HG03108 (cell line): ENCODE results near the gene CCDC88C.

Experiments used
- ATAC-seq: cut with Tn5 transposase; IDR thresholded peaks from one replicate; pipeline ENCODE4 v1.9.1; 2021; ENCODE audit warnings: moderate library complexity; ENCODE audit not compliant: unreplicated experiment

Gene CCDC88C

DNA sequence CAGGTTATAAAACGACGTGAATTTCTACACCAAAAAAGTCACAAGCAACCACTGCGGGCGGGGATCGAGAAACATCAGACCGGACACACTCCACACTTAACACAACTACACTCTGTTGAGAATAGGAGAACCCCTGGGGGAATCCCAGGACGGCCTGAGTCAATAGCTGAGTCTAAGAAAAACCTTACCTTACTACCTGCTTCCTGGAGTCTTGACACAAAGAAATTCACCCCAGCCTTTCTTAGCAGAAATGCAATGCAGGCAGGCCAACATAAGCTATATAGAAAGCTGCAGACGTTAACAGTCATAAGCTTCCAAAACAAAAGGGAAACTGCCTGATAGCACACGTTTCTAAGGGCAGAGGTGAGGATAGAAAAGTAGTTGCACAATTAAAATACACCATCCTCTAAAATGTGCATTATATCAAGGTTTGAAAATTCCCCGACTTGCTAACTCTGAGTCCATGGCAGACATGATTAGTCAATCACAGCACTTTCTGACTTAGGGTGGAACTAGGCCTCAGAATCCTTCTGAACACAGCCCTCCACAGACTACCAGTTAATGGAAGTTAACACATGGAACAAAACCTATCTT is 68.0 kb downstream of the CCDC88C start:
- ATAC-seq = peak; percentile 61

DNA sequence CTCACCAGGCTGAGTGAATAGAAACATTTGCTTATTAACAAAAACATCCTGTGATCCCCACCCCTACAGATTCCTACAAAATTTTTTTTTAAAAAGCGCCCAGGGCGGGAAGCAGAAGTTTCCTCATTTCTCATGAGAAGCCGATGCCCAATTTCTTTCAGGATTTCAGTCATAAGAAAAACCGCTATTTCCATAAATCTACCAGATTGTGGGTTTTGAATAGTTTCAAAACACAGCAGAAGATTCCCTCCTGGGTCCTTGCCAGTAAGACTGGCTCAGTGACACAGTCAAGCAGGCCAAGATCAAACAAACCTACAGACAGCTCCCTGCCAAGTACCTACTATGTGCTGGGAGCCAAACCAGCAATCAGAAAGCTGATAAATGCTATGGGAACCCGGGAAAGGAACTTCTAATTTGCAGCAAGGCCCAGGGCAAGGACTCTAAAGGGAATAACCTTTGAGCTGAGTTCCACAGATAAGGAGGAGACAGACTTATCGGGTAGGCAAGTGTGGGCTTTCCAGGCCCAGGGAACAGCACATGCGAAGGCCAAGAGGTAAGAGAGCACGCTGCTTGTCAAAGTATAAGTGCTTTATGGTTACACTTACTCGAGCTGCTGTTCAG is 68.7 kb downstream of the CCDC88C start:
- ATAC-seq = no peak

DNA sequence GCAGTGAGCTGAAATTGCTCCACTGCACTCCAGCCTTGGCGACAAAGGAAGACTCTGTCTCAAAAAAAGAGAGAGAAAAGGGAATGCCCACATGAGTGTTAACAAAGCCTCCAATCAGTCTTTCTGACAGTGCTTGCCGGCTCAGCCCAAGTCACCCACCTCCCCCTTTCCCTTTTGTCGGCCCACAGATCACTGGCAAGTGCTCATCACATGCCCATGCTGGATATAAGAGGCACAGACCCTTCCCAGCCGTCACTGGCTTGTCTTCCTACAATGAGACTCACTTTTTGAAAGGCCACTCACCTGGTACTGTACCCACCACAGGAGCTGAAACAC is 70.8 kb downstream of the CCDC88C start:
- no peak for ATAC-seq

DNA sequence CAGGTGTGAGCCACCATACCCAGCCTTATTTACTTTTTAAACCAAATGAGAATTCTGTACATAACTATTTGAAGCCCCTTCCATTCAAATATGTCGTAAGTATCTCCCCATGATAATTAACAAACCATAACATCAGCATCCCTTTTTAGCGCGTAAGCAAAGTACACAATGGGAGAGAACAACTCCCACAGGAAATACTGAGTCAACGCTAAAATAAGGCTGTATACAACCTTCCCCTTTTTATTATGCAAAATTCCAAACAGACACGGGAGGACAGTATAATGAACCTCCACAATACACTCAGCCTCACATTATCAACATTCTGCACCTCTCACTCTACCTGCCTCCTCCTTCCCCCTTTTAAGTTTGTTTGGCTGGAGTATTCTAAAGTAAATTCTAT is 73.5 kb downstream of the CCDC88C start:
- ATAC-seq = no peak

DNA sequence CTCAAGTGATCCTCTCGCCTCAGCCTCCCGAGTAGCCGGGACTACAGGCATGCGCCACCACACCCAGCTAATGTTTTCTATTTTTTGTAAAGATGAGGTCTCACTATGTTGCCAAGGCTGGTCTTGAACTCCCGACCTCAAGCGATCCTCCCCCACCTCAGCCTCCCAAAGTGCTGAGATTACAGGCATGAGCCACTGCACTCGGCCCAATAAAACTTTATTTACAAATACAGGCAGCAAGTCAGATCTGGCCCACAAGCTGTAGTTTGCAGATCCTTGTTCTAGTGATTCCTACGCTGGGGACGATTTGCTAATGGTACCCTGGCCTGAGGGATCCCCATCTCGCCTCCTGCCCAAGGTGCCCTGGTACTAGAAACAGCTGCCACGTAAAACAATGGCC is 74.6 kb downstream of the CCDC88C start:
- no peak for ATAC-seq

DNA sequence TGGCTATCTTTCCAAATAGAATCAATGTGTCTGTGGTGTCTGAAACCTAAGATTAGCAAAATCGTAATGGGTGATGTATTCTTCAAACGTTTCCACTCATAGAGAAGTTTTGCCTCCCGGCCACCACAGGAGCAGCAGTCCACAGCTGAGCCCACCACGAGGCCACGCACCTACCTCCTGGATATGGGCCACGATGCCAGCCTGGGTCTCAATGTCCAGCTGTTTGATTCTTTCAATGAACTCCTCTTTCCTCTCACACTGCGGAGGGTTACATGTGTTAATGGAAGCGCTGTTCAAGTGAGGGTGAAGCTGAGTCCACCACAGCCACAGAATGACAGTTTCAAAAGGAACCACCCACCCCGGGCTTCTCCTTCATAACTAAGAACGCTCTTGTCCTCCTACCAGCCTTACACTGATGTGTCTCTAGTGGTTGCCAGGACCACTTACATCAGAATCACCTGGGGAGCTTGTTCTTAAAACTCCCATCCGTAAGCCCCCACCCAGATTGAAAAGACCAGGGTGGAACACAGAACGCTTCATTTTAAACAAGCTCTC is 75.3 kb downstream of the CCDC88C start:
- ATAC-seq = no peak

DNA sequence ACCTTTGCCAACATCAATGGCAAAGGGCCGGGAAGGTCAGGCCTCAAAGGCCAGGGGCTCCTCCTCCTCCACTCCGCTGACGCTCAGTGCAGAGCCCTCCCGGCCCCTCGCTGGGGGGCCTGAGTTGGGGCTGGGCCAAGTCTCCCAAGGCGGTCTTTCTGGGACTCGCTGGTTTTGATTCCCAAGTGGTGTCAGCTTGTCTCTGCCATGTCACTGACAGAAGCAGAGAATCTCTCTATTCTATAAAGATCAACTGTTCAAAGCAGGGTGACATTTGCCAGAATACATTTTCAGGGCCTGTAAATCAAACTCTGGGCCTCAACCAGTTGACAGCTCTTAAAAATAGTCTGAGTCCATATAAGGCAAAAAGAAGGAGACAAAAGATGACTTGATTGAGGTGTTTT is 75.9 kb downstream of the CCDC88C start:
- no peak for ATAC-seq

DNA sequence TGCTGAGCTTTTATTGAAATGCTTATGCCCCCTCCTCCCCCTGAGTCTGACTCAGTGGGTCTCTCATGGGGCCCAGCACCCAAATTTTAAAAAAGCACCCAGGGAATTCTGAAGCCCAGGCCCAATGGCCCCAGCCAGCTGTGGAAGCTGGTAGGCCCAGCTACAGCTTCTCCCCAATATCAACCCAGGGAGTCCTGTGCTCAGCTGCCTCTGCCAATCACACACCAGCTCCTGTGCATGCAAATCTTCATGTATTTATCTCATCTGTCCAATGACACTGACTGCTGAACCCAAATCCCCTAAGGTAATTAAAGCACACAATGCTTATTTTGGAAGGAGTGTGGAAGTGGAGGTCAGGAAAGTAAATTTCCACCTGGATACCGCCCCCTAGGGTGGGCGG is 76.3 kb downstream of the CCDC88C start:
- no peak for ATAC-seq

DNA sequence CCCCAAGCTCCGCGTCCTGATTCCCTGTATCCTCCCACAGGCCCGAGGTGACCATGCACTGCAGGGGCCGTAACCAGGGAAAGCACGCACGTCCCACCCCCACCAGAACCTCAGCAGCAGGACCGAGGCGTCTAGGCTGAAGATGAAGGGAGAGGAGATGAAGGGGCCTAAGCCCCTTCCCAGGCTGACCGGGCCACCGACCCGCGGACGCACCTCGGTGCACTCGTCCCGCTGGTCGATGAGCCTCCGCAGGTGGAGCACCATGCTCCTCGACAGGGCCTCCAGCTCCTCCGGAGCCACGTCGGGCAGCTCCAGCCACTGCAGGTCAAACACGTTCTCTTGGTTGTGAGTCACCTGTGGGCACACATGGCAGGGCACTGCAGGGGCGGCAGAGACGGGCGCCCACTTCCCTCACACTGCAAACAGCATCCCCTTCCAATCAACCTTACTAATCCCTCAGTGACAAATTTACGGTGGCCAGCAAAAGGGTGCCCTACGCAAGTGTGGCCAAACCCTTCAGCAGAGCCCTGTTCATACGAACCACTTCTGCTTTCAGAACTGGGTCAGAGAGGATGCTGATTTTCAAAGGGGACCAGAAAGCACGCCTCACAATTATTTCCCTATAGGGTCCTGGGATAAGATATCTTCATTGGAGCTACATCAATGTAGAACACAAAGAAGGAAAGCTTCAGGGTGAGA is 77.8 kb downstream of the CCDC88C start:
- no peak for ATAC-seq

DNA sequence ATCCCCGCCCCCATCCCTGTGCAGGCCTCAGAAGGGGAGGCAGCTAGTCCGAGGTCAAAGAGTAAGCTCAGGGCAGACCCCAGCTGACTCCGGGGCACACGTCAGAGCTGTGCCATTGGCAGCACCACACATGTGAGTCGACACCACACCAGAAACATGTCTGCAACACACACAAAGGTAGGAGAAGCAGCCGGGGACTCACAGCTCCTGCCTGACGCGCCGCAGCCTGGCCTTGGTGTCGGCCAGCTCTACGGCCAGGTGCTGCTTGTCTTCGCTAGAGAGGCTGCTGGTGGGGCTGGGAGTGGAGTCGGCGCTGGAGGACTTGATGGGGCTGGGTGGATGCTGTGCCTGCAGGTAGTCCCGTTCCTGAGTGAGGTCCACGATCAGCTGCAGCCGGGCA is 78.5 kb downstream of the CCDC88C start:
- ATAC-seq = no peak

DNA sequence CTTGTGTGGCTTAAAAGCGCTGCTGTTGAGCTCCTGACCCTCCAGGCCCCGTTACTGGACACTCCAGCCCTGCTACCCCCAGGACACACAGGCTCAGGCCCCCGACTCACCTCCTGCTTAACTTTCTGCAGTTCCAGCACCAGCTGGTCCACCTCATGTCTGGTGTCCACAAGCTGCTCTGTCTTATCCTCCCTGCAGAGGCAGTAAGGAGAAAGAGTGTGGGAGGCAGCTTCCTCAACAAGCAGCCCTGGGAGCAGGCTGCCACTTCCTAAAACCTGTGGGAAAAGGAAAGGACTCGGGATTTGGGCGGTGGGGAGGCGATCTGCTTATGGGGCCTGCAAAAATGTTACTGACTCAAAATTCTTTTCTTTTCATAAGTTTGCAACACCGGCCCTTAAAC is 79.2 kb downstream of the CCDC88C start:
- no peak for ATAC-seq

DNA sequence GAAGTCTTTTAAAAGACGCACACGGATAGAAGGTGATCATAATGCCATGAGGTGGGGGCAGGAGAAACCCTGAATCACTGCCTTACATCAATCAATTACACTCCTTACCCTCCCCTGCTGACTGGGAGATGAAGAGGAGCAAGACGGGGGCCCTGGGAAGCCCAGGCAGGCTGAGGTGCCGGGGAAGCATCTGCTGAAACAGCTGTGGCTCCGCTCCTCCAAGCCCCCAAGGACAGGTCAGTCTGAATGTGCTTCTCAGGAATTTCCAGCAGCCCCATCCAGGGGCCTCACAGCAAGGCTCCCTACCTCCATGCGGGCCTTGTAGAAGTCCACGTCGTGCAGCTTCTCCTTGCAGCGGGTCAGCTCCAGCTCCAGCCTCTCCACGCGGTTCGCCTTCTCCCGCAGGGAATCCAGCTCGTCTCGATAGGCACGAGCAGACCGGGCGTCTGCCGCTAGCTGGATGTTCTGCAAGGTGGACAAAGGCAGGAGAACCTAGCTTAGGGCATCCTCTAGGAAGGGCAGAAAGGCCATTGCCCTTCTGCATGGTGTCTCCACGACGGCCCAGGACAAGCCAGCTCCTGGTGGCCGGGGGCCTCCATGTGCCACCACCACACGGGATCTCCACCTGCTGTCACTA is 79.8 kb downstream of the CCDC88C start:
- no peak for ATAC-seq

DNA sequence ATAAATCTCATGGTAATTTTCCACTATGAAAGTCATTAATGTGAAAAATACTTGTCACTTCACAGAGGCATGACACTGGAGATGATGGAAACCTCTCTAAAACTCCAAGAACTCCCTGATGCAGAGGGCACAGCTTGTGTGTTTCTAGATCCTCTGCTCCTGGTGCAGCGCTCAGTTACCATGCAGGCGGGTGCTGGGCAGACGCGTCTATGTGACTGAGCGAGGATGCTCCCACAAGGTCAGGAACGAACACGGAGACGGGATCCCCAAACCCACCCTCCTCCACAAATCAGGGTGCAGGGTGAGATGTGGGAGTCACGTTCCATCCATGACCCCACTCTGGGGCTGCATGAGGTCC is 81.5 kb downstream of the CCDC88C start:
- no peak for ATAC-seq

DNA sequence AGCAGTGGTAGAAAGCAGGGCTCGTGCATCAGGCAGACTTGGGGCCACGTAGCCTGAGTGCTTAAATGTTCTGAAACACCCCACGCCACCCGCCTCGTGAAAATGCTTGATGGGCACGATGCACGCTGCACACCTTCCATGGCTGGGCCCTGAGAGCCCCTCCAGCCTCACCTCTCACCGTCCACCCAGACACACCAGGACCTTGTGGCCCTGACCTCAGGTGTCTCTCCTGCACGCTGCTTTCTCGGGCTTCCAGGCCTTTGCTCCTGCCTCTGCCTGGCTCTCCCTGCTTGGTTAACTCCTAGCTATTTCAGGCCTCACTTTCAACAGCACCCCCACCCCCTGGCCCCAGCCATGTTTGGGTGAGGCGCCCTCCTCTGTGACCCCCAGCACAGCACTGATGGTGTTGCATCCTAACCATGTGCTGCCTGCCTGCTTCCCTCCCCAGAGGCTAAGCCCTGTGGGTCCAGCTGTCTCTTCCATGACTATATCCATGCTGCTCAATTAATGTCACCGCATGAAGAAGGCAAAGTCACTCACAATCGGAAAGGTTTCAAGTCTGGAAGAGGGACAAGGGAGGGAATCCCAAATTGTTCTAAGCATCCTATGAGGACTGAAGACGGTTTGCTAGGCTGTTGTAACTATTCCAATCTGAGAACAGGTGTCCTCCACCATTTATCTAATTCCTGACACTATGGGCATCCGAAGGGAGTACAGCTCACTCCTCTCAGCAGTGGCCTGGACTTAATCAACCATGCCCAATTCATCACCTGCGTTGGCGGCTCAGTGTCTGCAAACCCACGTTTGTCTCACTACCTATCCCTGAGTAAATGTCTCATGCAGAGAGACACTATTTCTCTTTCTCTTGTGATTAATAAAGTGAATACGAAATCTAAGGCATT is 82.2 kb downstream of the CCDC88C start:
- no peak for ATAC-seq

DNA sequence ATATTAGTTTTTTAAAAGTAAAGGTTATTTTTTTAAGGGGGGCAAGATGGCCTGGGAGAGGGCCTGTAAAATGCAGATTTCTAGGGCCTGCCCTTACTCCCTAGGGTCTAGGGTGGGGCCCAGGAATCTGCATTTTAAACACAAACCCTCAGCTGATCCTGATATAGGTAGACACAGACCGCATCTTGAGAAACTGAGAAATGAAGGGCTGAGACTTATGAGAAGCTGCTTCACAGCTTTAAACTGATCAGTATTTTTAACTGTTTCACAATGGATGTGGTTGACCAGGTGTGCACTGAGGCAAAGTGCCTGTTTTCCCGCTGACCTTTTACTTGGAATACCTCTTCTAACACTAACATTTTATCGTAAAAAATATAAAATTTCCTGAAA is 84.0 kb downstream of the CCDC88C start:
- ATAC-seq = peak; percentile 68

DNA sequence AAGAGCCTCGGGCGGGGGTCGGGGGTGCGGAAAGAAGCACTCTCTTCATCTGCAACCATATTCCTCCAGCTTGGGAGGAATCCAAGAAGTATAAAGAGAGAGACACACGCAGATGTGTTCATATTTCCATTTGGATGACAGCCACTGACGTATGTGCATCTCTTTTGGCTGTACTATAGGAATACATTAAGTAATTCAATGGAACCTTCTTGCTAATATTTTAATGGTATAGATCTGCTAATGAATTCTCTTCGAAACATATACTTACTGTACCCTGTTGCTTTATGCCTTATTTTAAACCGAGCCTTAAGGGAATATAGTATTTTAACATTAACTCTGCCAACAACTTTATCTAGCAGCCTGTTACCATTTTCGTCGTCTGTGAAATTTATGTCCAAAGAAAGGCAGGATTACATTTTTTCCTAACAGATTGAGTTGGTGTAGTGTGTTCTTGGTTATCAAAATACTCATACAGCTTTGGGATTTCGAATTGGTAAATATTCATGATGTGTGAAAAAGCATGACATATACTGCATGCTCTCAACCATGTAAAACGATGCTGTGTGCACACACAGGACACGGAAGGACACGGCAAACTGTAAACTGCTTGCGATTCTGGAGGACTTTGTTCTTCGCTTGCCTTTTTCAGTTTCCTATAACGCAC is 84.5 kb downstream of the CCDC88C start:
- ATAC-seq = no peak

DNA sequence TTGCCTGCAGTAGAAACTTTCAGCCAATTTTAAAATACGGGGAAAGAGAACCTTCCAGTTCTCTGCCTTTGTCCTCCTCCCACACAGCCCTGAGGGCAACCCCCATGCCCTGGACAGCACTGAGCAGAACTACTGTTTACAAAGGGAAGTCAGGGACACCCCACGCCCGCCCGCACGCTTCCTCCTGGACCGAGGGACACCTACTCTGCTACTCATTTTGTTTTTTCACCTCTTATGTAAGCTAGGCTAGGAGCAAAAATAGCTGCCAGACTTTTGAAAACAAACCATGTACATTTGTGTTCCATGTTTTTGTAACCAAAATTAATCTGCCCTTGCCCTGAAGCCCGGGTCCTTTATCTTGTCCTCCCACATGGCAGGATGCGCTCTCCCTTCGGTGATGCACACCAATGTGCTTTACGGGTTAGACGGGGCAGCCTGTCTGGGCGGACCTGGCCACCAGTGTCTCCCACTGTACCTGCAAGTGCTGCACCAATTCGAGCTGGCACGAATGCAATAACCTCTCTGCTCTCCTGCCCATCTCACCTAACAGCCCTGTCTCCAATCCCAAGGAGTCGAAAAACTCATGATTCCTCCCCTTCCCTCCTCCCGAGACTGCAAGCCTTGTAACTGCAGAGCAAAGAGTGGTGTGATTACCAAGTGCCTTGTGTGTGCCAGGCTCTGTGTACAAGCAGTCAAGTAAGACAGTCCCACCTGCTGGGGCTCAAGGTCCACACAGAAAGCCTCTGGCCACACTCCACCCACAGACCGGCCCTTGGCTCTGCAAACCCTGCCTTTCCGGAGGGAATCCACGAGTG is 85.2 kb downstream of the CCDC88C start:
- no peak for ATAC-seq

DNA sequence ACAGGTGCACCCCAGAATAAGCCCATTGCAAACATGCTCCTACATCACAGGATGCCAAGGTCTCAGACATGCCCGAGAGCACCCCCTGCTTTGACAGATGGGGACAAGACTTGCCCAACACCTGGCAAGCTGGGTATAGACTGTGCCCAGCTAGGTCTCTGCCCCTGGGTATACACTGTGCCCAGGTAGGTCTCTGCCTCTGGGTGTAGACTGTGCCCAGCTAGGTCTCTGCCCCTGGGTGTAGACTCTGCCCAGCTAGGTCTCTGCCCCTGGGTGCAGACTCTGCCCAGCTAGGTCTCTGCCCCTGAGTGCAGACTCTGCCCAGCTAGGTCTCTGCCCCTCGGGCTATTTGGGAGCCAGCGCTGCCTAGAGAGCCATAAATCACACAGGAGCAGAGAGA is 85.9 kb downstream of the CCDC88C start:
- no peak for ATAC-seq

DNA sequence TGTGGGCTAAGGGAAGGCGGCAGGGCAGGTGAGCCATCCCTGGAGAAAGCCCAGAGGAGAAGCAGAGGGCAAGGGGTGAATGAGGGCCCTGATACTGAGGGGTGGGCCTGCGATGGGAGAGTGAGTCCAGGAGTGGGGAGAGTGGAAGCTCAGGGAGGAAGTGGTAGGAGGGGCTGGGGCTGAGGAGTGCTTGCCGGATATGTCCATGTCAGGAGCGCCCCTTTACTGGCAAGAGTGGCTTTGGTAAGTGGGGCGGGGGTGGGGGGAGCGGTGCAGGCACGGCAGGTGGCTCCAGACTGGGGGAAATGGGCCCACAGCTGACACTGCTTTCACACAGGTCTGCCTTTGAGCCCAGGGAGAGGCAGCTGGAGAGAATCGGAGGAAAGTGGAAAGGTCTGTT is 86.8 kb downstream of the CCDC88C start:
- no peak for ATAC-seq
